Measurements from ENCODE around the gene SMIM20.

SMIM20 gene

DNA sequence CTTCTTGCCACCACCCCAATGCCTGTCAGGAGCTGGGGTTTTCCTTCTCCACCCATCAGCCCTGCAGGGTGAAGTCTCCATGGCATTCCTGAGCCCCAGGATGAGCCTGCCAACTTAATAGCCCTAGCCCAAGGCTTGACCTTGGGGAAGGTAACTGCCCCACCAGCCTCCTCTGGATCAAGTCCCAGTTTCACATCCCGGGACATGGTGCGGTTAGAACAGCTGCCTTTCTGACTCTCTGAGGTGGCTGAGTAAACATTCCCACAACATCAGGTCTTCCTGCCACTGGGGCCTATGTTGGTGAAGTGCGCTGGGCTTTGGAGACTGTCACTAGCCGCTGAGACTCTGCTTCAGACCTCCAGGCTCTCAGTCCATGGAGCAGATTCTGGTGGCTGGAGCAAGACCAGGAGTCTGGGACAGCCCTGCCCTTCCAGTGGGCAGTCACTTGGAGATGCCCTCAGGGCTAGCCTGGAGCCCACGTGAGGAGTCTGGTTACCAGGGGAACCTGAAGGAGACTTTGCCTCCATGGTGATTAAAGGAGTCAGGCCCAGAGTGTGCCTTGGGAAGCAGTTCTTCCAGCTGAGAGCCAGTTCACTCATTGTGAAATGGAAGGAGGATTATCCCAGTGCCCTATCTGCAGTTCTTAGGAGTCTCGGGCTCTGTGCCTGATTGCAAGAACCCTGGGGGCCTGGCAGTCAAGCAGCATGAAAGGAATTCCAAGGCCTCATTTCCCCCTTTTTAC lies 56.8 kb downstream of the SMIM20 start:
- H3K9me3 ChIP-seq (ENCODE audit: control insufficient read depth, insufficient read depth, low read length), result no peaks in the 10 kb centered on the region
- no peak overlapping the region for H3K4me3 ChIP-seq (ENCODE audit: low read length)
- H3K79me2 ChIP-seq (ENCODE audit: control insufficient read depth, low read length), result no peaks in the 10 kb centered on the region
- H4K20me1 ChIP-seq (ENCODE audit: control insufficient read depth, insufficient read depth, low read depth, low read length), result no peaks in the 10 kb centered on the region
- no peak overlapping the region; the same call in 1 of the 2 replicates for H3K4me2 ChIP-seq (ENCODE audit: low read length)
- H3K9me2 ChIP-seq (replicated peaks; ENCODE audit: control insufficient read depth, low read length), result no peaks in the 10 kb centered on the region
- H3K27ac ChIP-seq (ENCODE audit: low read depth, low read length), result no peak overlapping the region
- H3K36me3 ChIP-seq (ENCODE audit: control insufficient read depth, low read length), result no peaks in the 10 kb centered on the region
- H3F3A ChIP-seq (ENCODE audit: control insufficient read depth, insufficient read depth), result no peaks in the 10 kb centered on the region
- no peaks in the 10 kb centered on the region for H3K27me3 ChIP-seq (ENCODE audit: control insufficient read depth, low read length)
- peaks cover 34% of the 10 kb centered on the region for H3K4me1 ChIP-seq (ENCODE audit: control insufficient read depth, low read length)
- TF ChIP-seq CTCF (IDR thresholded peaks at IDR 0.05; ENCODE audit: low read depth, low read length, poor library complexity, severe bottlenecking) (no peak), EZH2phosphoT487 (IDR thresholded peaks at IDR 0.05; ENCODE audit: borderline replicate concordance, low read length) (no peak)

DNA sequence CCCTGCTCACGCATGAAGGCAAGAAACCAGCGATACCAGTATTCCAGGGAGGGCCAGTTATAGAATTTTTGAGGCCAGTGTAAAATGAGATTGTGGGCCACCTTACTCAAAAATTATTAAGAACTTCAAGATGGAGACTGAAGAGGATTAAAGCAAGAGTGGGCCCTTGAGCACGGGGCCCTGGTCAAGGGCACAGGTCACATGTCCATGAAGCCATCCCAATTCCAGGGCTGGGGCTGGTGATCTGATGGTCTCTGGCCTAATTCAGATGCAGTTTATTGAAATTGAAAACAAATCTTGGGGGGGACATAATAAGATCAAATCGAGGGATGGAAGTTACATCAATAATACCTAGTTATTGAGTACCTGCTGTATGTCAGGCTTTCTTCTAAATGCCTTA lies 58.3 kb downstream of the SMIM20 start:
- no peaks in the 10 kb centered on the region for H3K9me3 ChIP-seq (ENCODE audit: control insufficient read depth, insufficient read depth, low read length)
- no peaks in the 10 kb centered on the region for H3K27me3 ChIP-seq (ENCODE audit: control insufficient read depth, low read length)
- H4K20me1 ChIP-seq (ENCODE audit: control insufficient read depth, insufficient read depth, low read depth, low read length), result no peaks in the 10 kb centered on the region
- no peak overlapping the region for H3K4me2 ChIP-seq (ENCODE audit: low read length)
- H3K4me3 ChIP-seq (ENCODE audit: low read length), result no peak overlapping the region
- no peaks in the 10 kb centered on the region for H3K79me2 ChIP-seq (ENCODE audit: control insufficient read depth, low read length)
- no peaks in the 10 kb centered on the region for H3K36me3 ChIP-seq (ENCODE audit: control insufficient read depth, low read length)
- no peaks in the 10 kb centered on the region for H3K9me2 ChIP-seq (replicated peaks; ENCODE audit: control insufficient read depth, low read length)
- H3F3A ChIP-seq (ENCODE audit: control insufficient read depth, insufficient read depth), result no peaks in the 10 kb centered on the region
- peaks cover 34% of the 10 kb centered on the region for H3K4me1 ChIP-seq (ENCODE audit: control insufficient read depth, low read length)
- TF ChIP-seq CTCF (IDR thresholded peaks at IDR 0.05; ENCODE audit: low read depth, low read length, poor library complexity, severe bottlenecking), result no peak
- no peak for TF ChIP-seq EZH2phosphoT487 (IDR thresholded peaks at IDR 0.05; ENCODE audit: borderline replicate concordance, low read length)
- no peak overlapping the region for H3K27ac ChIP-seq (ENCODE audit: low read depth, low read length)

DNA sequence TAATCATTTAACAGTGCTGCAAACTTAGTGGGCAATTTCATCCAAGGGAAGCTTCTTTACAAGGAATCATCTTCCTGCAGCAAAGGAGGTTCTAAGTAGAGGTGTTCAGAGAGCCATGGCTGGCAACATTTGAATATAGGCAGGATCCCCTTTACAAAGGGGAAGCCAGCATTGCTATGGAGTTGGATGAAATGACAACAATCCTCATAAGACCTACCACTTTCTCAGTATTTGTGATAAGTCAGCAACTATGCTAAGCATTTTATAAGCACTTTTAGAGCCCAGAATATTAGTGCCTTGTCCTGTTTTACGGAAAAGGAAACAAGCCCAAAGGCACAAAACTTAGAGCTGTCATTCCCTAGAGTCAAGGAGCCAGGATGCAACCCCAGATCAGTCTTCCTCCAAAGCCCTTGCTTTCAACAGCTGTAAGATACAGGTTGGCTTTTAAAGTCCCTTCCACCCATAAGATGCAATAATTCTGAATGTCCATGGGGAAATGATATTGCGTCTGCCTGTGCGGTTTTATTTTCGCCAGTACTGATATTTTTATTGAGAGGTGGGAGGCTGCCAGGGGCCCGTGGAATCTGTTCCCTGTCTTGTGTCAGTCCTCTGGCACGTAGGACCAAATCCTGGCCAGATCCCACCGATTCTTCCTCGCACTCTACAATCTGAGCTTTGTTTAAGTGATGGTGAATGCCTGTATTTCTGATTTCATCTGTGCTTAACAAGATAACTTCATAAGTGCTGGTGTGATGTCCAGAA lies 59.1 kb downstream of the SMIM20 start:
- no peaks in the 10 kb centered on the region for H3K79me2 ChIP-seq (ENCODE audit: control insufficient read depth, low read length)
- peaks cover 32% of the 10 kb centered on the region for H3K4me1 ChIP-seq (ENCODE audit: control insufficient read depth, low read length)
- no peak overlapping the region for H3K4me2 ChIP-seq (ENCODE audit: low read length)
- no peaks in the 10 kb centered on the region for H3K9me2 ChIP-seq (replicated peaks; ENCODE audit: control insufficient read depth, low read length)
- no peaks in the 10 kb centered on the region for H3F3A ChIP-seq (ENCODE audit: control insufficient read depth, insufficient read depth)
- H3K9me3 ChIP-seq (ENCODE audit: control insufficient read depth, insufficient read depth, low read length), result no peaks in the 10 kb centered on the region
- no peak for TF ChIP-seq EZH2phosphoT487 (IDR thresholded peaks at IDR 0.05; ENCODE audit: borderline replicate concordance, low read length)
- TF ChIP-seq CTCF (IDR thresholded peaks at IDR 0.05; ENCODE audit: low read depth, low read length, poor library complexity, severe bottlenecking), result no peak
- no peaks in the 10 kb centered on the region for H3K27me3 ChIP-seq (ENCODE audit: control insufficient read depth, low read length)
- no peaks in the 10 kb centered on the region for H4K20me1 ChIP-seq (ENCODE audit: control insufficient read depth, insufficient read depth, low read depth, low read length)
- no peaks in the 10 kb centered on the region for H3K36me3 ChIP-seq (ENCODE audit: control insufficient read depth, low read length)
- no peak overlapping the region for H3K27ac ChIP-seq (ENCODE audit: low read depth, low read length)
- H3K4me3 ChIP-seq (ENCODE audit: low read length), result no peak overlapping the region

All from DOHH2 (cell line).